AG04450 (cell line): Measurements from ENCODE around the gene SPON1. TPM values are rescaled to one million over a fixed set of nuclear protein-coding genes. Genes with fewer than 3 reads are reported as not detected.
"Not testable (repeated sequence)": the region's sequence is repeated elsewhere in the genome, so short reads cannot be mapped to it uniquely, and the experiment has no call there.

Experiments
- CTCF ChIA-PET: fragments of 300-600, 350-600 bp; formaldehyde crosslinking; extraction: SDS; loops from one replicate; lab custom pipeline; 2022; ENCODE audit warnings: antibody characterized with exemption, inconsistent platforms; lab: Charles Lee
- POLR2A ChIA-PET: fragments of 350-600 bp; formaldehyde crosslinking; extraction: SDS; loops from one replicate; lab custom pipeline; 2021; ENCODE audit warnings: antibody characterized with exemption, inconsistent platforms; lab: Yijun Ruan, JAX
- DNase-seq: peaks from one replicate; pipeline ENCODE4 v3.0.0-alpha.2; 2011; ENCODE audit warnings: low read depth, low spot score
- H3K27ac ChIP-seq: one replicate; pipeline ENCODE4 v1.5.1; 2012; ENCODE audit warnings: low read depth, low read length, control low read depth
- H3K27me3 ChIP-seq: one replicate; pipeline ENCODE4 v1.6.0; 2012; ENCODE audit warnings: low read length; ENCODE audit not compliant: control insufficient read depth, insufficient read depth
- H3K4me3 ChIP-seq: 2 replicates; pipeline ENCODE4 v1.5.1; 2011; ENCODE audit warnings: mild to moderate bottlenecking, low read depth, low read length, control low read depth
- H3K9me3 ChIP-seq: 2 replicates; pipeline ENCODE4 v1.5.1; 2012; ENCODE audit warnings: low read length; ENCODE audit not compliant: control insufficient read depth, insufficient read depth
- CTCF ChIP-seq: IDR thresholded peaks from 2 replicates; pipeline ENCODE4 v1.5.1; 2011; ENCODE audit warnings: low read depth, low read length, control low read depth, inconsistent platforms
- polyA plus RNA-seq: library from polyadenylated mRNA; depleted of rRNA; stranded (reverse); fragments of >200 nt; gene quantifications from 2 replicates; pipeline ENCODE4 v1.2.3, GENCODE V29; 2011

SPON1 gene
- polyA plus RNA-seq, 1 experiment = 0.53 TPM

- Histone ChIP-seq H3K27me3 (peaks cover 5% of the 10 kb centered on the region), H3K27ac (no peak overlapping the region), H3K4me3 (no peak overlapping the region), H3K9me3 (no peaks in the 10 kb centered on the region)
- no peak for DNase-seq
- TF ChIP-seq CTCF = no peak
- CTCF ChIA-PET = no interaction called here
- POLR2A ChIA-PET = interaction anchor here (0.6 kb wide), 1 partner anchor 676 kb away, joined by 4 read pairs; no protein-coding TSS in a partner anchor
These were observed 127.4 kb downstream of the SPON1 start for GRCh38 chr11:14089690-14090462.

- H3K27me3 ChIP-seq, H3K4me3 ChIP-seq, DNase-seq, H3K9me3 ChIP-seq, H3K27ac ChIP-seq, POLR2A ChIA-PET: not testable (repeated sequence)
- CTCF ChIA-PET = interaction anchor here (0.6 kb wide), 1 partner anchor 369 kb away, joined by 4 read pairs; no protein-coding TSS in a partner anchor
These were observed 128.1 kb downstream of the SPON1 start for GRCh38 chr11:14090631-14091030.

- no peak for DNase-seq
- POLR2A ChIA-PET = no interaction called here
- no peak for TF ChIP-seq CTCF
- Histone ChIP-seq H3K27me3 (peaks cover 5% of the 10 kb centered on the region), H3K4me3 (no peak overlapping the region), H3K27ac (no peak overlapping the region), H3K9me3 (no peaks in the 10 kb centered on the region)
- CTCF ChIA-PET = no interaction called here
These were observed 130.5 kb downstream of the SPON1 start for GRCh38 chr11:14093065-14093464.

GRCh38 chr11:14094481-14095037 is 132.0 kb downstream of the SPON1 start:
- CTCF ChIA-PET = no interaction called here
- Histone ChIP-seq H3K9me3 (no peaks in the 10 kb centered on the region), H3K4me3 (no peak overlapping the region), H3K27ac (no peak overlapping the region), H3K27me3 (peaks cover 1% of the 10 kb centered on the region)
- no peak for TF ChIP-seq CTCF
- POLR2A ChIA-PET = no interaction called here
- DNase-seq = no peak

- no peak for TF ChIP-seq CTCF
- Histone ChIP-seq H3K4me3 (no peak overlapping the region), H3K27ac (no peak overlapping the region), H3K27me3 (no peaks in the 10 kb centered on the region), H3K9me3 (no peaks in the 10 kb centered on the region)
- POLR2A ChIA-PET = no interaction called here
- CTCF ChIA-PET = no interaction called here
- DNase-seq = no peak
These were observed 133.4 kb downstream of the SPON1 start for GRCh38 chr11:14095882-14096281.
